HPDE6-E6E7 (cell line): ENCODE data around the gene DARS1.

Experiments
- DNase-seq: peaks from one replicate; pipeline ENCODE4 v3.0.0; 2011; ENCODE audit warnings: missing footprints; ENCODE audit errors: extremely low spot score

Gene DARS1

GRCh38 chr2:135985018-135985825 is at the start of gene DARS1:
TSS of gene DARS1 (minus strand) at chr2:135985626. CDS start at chr2:135985468, 158 bp downstream.
- peak; percentile 92 for DNase-seq

GRCh38 chr2:136034629-136035028 is 49.2 kb upstream of the DARS1 start:
- DNase-seq, result no peak

DNA sequence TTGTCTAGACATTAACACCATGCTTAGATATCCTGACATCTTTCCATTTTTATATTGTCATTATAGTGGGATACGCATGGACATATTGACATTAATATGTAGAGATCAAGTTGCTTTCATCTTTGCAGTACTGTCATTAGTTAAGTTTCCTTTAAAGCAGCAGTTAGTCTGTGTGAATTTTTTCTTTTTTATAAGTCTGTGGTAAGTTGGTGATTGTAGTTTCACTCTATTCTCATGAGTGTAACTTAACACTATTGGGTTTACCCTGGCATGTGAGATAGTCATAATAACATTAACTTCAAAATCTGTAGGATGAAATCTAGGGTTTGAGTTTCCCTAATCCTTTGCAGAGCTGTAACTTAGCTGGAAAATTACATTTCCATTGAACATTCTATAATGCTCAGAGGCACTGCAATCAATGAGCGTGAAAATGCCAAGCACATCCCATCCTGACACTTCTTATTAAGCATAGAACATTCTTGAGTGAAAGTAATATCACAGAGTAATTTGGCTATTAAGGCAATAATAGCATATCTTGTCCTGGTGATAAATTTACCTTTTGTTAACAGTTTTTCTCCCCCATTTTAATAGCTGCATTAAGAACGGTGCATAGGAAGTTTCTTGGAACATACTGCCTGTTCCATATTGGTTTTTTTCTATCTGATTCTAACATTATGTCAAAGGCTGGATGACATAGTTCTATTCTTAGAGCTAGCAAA is 47.5 kb upstream of the DARS1 start:
- no peak for DNase-seq

DNA sequence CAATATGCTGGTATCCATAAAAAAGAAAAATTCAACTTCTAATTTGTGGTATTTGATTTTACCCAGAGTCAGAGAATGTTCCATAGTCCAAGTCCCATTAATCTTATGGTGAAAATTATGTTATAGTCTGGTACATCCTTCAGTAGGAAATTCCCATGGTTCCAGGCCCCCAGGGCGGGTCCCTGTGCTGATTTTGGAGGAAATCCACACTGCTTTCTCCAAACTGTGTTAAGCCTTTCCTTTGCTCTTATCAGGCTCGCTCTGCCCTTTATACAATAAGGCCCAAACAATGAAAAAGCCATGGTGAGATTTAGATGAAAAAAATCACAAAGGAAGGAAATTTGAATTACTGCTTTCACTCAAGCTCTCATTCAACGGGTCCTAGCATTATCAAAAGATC is 46.8 kb upstream of the DARS1 start:
- DNase-seq, result no peak

- DNase-seq, result no peak
Observed at GRCh38 chr2:136031711-136032110, 46.3 kb upstream of the DARS1 start.

DNA sequence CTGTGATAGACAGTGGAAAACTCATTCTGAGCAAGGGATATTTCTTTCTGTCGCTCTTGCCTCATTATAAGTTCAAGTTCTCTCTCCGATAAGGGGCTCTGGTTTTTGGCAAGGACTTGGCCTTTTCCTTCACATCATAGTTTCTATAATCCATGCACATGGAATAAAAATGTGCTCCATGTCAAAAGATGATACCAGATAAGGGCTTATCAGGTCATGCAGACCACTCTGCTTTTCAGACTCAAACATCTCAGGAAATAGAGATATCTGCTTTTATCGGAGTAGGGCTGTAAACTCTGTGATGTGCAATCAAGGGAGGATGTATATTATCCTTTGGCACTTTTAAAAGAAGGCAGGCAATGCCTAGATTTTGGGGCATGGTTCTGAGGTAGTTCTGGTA is 45.0 kb upstream of the DARS1 start:
- DNase-seq, result no peak

DNA sequence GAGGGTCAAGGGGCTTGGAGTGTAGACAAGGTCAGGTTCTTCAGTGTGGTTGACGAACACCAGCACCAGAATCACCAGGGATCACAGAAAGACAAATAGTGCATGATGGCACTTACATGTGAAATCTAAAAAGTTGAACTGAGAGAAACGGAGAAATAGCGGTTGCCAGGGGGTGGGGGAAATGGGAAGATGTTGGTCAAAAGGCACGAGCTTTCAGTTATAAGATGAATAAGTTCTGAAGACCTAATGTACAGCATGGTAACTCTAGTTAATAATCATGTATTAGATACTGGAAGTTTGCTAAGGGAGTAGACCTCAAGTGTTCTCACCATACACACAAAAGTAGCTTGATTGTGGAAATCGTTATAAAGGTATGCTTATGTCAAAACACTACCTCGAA is 43.7 kb upstream of the DARS1 start:
- no peak for DNase-seq

DNA sequence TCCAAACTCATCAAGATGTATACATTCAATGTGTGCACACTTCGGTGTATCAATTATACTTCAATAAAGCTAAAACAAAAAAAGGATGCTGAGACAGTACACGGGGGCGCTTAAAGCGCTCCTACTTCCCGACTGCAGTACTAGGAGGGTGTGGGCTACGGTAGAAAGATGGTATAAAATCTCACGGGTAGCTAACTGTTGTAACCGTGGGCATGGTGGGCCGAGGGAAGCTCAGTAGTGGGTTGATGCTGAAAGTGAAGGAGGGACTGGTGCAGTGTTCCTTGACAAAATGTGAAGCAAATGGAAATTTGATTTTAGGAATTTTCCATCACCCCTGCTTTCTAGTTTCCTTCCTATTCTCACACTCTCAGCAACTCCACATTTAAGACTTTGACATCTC is 42.6 kb upstream of the DARS1 start:
- no peak for DNase-seq

- no peak for DNase-seq
Observed at GRCh38 chr2:136027112-136027511, 41.7 kb upstream of the DARS1 start.

- DNase-seq, result peak; percentile 7
Observed at GRCh38 chr2:136025057-136025973, 39.9 kb upstream of the DARS1 start.

GRCh38 chr2:136024616-136025015 is 39.2 kb upstream of the DARS1 start:
- DNase-seq, result no peak

DNA sequence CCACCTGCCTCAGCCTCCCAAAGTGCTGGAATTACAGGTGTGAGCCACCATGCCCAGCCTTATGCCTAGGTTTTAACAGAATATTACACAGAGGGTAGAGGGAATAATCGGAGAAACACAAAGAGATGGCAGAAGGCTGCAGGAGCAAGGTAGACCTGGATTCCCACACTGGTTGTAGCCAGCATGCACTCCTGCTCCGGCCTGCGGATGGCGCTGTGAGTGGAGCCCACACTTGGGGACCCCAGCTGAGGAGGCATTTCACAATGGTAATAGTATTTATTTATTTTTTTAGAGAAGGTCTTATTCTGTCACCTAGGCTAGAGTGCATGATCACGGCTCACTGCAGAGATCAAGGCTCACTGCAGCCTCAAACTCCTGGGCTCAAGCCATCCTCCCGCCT is 38.8 kb upstream of the DARS1 start:
- no peak for DNase-seq

DNA sequence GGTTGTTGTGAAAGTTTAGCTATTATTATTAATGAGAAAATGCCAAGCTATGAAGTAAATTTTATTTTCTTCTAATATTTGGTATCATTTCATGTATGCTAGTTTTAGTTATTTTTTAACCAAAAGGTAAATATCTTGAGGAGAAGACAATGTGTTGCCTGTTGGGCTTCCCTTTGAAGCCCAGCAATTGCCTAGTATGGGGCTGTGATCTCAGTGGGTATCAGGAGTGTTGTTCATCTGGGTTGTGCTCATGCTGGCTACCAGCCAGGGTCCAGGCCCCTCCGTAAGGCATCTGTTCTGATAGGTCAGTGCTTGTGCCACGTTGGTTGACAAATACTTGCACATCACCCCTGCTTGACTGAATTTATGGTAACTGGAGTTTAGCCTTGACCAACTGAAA is 38.0 kb upstream of the DARS1 start:
- DNase-seq, result no peak

DNA sequence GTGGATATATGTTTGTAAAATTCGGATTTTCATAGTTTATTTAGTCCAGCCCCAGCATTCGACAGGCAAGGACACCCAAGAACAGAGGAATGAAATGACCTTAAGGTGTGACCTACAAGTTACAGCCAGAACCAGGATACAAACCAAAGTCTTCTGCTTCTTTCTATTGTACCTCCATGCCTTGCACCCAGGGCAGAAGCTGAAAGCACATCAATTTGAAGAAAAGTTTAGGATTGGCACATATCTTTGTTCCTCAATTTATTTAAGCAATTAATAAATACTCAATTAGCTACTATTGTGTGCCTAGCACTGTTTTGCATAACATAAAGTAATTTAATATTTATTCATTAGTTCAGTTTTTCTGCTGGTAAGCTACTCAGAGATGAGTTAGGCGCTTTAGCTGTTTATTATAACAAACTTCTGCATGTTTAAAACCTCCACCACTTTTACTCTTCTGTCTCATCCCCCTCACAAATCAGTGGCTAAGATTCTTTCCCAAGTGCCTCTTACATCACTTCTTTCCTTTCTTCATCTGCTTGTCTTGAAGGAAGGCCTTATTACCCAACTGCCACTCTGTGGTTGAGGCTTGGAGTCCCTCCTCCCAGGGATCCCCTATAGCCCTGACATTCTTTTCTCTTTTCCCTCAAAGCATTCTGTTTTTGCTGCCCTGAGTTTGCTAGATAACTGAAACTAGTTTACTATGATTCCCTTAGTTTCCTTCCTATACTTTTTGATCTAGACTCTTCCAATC is 37.1 kb upstream of the DARS1 start:
- DNase-seq, result no peak

DNA sequence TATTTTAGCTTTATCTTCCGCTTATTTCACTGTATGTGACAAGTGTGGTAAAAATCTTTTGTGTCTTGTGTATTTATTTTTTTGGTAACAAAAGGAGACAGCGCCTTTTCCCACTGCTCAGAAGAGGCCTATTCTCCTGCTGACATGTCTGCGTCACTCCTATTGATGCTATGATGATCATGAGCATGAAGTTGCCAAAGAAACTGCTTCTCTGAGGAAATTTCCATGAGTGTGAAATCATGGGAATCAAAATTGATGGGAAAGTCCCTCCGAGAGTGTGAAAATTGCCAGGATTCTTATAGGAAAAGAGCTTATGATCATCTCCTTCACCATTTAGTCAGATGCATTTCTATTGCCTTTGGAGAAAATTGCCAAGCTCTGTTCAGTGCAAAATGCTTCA is 36.5 kb upstream of the DARS1 start:
- no peak for DNase-seq

GRCh38 chr2:136021406-136021805 is 36.0 kb upstream of the DARS1 start:
- no peak for DNase-seq

DNA sequence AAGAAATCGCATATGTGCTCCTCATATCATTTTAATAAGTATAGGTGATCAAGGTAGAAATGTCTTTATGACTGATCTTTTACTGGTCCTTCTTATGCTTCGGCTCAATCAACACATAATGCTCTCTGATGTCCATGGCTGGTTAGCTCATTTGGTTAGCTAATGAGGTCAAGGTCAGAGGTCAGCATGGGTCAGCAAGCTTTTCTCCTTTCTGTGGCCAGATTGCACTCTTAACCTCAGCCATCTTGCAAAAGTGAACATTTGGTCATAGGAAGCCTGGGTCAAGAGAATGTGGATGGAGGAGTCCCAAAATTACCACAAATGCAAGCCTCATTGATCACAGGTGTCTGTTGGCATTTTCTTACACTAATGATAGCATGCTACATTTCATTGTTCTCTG is 35.4 kb upstream of the DARS1 start:
- no peak for DNase-seq

DNA sequence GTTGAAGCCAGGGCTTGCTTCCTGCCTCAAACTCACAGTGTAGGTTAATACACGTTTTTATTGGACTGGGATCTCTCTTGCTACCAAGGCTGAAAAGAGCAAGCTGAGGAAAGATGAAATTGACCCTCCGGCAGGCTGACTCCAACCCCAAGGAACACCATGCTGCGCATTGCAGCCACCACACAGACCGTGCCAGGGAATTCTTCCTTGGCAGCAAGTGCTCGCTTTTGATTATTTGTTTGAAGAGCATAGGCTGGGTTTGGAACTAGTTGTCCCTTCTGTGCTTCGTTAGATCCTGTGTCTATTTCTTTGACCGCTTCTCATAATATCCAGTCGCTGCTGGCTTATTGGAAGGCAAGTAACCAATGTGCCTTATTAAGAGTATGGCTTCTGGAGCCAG is 34.4 kb upstream of the DARS1 start:
- no peak for DNase-seq

DNA sequence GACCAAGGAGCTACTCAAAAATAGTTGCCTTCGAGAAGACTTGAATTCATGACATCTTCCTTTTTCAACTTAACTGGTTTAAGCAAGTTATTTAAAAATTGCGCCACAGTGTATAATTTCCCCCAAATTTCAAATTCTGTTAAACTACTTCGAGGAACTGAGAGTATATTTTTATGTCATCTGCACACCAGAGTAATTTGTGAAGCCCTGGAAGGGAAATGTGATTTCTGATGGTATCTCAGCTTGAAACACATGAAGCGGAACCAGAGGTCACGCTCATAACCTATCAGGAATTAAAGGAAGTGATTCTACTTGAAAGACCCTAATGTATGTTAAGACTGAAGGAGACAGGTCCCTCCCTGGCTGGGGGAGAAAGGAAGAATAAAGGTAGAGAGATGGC is 33.9 kb upstream of the DARS1 start:
- no peak for DNase-seq

- no peak for DNase-seq
Observed at GRCh38 chr2:136017786-136018185, 32.4 kb upstream of the DARS1 start.

- no peak for DNase-seq
Observed at GRCh38 chr2:136016836-136017235, 31.4 kb upstream of the DARS1 start.

DNA sequence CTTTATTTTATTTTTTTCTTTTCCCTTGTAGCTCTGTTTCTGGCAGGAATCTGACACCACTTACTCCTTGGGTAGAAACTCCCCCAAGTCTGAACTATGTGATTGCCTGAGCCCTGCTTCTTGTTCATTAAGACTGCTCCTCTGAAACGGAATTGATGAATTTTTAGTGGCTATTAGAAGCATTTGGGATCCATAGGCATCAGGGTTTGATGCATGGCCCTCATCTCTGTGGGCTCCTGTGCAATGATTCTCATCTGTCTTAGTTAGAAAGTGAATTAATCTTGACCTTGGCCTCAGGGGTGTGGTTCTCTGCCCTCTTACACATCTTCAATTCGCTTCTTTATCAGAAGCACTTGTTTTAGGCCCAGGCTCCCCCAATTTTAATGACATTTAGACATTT is 31.0 kb upstream of the DARS1 start:
- no peak for DNase-seq
